HG03108 (cell line): Measurements from ENCODE around the gene IGHMBP2.

Source experiments
- ATAC-seq: cut with Tn5 transposase; IDR thresholded peaks from one replicate; pipeline ENCODE4 v1.9.1; 2021; ENCODE audit warnings: moderate library complexity; ENCODE audit not compliant: unreplicated experiment

The IGHMBP2 gene

GRCh38 chr11:68925611-68926010 lies 21.9 kb downstream of the IGHMBP2 start:
- no peak for ATAC-seq

- no peak for ATAC-seq
Observed at GRCh38 chr11:68927280-68928135, 23.8 kb downstream of the IGHMBP2 start.

GRCh38 chr11:68928136-68928880 lies 24.6 kb downstream of the IGHMBP2 start:
- ATAC-seq: no peak

- no peak for ATAC-seq
Observed at GRCh38 chr11:68929135-68929534, 25.4 kb downstream of the IGHMBP2 start.

- ATAC-seq: no peak
Observed at GRCh38 chr11:68929706-68930570, 26.2 kb downstream of the IGHMBP2 start.

GRCh38 chr11:68930991-68931855 lies 27.5 kb downstream of the IGHMBP2 start:
- ATAC-seq: no peak

GRCh38 chr11:68931911-68932310 lies 28.2 kb downstream of the IGHMBP2 start:
- no peak for ATAC-seq

GRCh38 chr11:68932358-68932757 lies 28.7 kb downstream of the IGHMBP2 start:
- no peak for ATAC-seq

- no peak for ATAC-seq
Observed at GRCh38 chr11:68932933-68933577, 29.4 kb downstream of the IGHMBP2 start.

- ATAC-seq: no peak
Observed at GRCh38 chr11:68933605-68934320, 30.1 kb downstream of the IGHMBP2 start.

GRCh38 chr11:68934321-68934645 lies 30.6 kb downstream of the IGHMBP2 start:
- ATAC-seq: no peak

- no peak for ATAC-seq
Observed at GRCh38 chr11:68934666-68935065, 31.0 kb downstream of the IGHMBP2 start.

GRCh38 chr11:68935066-68935465 lies 31.4 kb downstream of the IGHMBP2 start:
- no peak for ATAC-seq

- no peak for ATAC-seq
Observed at GRCh38 chr11:68935516-68936357, 32.0 kb downstream of the IGHMBP2 start.

- ATAC-seq: no peak
Observed at GRCh38 chr11:68936358-68936636, 32.6 kb downstream of the IGHMBP2 start.

GRCh38 chr11:68936676-68937620 lies 33.3 kb downstream of the IGHMBP2 start:
- no peak for ATAC-seq

GRCh38 chr11:68938088-68938487 lies 34.4 kb downstream of the IGHMBP2 start:
- ATAC-seq: no peak
